GM18909 (cell line): ENCODE measurements around the gene FIBIN.

Source experiments
- ATAC-seq: cut with Tn5 transposase; IDR thresholded peaks from one replicate; pipeline ENCODE4 v1.9.1; 2021; ENCODE audit warnings: mild to moderate bottlenecking; ENCODE audit not compliant: unreplicated experiment, poor library complexity

Gene FIBIN

DNA sequence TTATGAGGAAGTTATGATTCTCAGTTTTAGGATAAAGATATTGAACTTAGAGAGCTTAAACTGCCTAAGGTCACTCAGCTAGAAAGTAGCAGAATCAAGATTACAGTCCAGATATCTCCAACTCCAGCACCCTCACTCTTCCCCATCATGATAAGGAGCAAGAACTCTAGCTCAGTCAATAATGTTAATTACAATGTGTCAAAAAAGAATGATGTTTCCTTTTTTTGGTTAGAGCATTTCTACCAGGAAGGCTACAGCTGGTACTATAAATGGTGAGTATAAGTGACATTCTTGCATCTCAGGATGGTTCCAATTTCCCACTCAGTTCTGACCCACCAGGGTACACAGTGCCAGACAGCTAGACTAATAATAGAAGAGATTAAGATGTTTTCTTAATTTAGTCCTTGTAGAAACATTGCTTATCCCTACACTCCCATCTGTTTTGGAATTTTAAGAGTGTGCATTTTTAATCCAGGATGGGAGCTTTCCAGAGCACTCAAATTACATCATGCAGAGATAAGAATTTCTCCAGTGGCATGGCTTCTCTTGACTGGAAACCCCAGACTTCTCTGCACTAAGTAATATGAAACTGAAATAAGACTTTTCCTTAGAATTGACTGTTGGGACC lies 25.1 kb downstream of the FIBIN start:
- no peak for ATAC-seq

DNA sequence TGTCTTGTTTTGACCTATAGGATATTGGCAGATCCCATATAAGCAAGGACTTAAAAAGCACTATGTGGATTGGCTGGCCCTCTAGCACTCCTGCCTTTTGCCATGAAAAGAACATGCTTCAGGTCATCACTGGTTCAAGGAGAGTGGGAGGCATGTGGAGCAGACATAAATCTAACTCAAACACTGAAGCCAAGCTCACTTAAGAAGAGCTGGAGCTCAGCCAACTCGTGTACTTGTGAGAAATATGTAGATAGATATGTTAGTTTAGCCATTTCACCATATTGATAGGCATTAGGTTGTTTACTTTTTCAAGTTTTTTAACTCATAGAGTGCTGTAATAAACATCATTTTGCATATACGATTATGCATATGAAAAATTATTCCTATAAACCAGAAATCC lies 26.8 kb downstream of the FIBIN start:
- no peak for ATAC-seq

DNA sequence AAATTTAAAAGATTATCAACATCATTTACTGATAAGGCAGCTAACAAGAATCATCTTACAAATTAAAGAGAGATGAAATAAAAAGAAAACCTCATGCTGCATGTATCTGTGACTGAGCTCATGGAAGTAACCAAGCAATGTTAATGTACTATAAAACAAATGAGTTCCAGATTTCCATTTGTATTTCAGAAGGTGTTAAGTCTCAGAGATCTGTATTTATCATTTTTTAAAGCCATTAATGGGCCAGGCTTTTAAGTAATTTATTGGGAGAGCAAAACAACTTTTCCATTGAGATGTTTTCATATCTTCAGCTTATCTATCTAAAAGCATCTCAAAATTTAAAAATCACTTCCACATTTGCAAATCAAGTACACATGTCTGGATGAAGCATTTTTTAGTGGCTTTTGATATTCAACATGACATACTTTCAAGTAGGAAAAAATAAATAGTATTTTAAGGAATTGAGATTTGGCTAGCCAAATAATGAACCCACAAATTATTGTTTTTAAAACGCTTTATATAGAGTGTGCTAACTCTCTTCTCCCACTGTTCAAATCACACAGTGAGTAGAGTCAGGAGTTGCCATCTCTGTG lies 28.8 kb downstream of the FIBIN start:
- no peak for ATAC-seq

DNA sequence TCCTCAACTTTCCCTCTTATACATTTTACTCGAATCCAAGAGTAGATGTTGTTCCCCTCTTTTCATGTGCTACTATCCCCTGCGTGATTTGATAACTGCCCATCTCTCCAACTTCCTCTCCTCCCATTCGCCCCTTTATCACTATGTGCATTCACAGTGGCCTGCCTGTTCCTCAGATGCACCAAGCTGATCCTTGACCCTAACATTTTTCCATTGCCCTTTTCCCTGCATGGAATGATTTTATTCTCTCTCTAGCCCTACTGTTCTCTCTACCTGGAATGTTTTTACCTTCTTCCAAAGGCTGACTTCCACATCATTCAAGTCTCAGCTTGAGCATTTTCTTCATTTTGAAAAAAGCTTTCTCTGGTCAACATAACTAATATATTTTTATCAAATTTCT lies 31.0 kb downstream of the FIBIN start:
- no peak for ATAC-seq

DNA sequence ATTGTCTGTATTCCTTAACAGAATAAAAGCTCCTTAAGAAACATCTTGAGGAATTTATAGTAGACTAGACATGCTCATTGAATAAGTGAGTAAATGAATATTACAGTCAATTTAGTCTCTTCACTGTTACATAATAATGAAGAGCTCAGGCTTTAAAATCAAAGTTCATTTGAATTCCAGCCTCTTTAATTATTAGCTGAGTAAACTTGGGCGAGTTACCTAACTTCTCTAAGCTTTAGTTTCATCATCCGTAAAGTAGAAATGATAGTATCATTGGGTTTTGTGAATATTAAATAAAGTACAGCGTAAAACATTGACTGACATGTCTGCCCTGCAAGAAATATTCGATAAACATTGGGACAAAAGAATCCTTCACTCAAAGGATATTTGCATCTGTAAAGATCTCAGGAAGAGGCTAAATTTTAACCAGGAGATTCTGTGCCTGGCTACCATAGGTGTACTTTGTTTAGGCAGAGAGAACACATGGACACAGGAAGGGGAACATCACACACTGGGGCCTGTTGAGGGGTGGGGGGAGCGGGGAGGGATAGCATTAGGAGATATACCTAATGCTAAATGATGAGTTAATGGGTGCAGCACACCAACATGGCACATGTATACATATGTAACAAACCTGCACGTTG lies 31.5 kb downstream of the FIBIN start:
- no peak for ATAC-seq

DNA sequence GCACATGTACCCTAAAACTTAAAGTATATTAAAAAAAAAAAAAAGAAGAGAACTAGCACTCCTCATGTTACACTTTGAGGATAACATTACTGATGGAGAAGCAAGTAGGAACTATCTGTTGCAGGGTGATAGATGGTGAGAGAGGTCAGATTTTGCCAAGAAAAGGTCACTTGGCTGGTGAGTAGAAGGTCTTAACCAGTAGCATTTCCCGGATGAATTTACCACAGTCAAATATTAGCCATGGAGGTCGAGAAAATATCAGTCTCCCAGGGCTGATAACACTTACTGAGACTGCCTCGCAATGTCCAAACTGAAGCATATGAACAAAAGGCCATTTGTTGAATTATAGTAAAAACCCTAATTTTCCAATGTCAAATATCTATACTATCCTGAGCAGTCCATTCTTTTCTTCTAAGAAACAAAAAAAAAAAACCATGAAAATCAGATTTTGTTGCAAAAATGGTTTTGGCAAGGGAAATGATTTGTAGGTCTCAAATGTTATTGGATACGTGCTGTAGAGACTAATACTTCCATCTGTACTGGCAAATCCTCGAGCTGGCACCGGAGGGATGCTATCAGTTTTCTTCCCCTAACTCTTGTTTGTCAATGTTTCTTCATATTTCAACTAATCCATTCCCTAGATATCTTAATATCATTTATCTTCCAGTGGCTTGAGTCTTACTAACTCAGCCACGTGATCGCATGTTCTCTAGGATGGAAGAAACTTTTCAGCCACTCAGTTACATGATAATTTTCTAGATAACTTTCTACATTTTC lies 32.2 kb downstream of the FIBIN start:
- no peak for ATAC-seq

DNA sequence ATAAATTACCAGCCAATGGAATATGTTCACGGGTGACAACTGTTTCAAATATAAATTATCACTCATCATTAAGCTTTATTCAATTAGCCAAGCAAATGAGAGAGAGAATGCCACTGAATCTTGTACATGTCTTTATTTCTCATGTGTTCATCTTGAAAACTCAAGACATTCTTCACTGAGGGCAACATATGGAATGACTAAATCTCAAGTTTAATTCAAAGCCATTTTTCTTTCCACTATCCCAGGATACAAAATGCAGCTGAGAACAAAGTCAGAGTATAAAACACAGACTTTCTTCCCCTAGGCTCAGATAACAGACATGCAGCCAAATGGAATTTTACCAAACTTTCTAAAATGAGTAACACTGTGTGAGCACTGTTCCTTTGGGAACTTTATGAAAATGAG lies 34.7 kb downstream of the FIBIN start:
- no peak for ATAC-seq

DNA sequence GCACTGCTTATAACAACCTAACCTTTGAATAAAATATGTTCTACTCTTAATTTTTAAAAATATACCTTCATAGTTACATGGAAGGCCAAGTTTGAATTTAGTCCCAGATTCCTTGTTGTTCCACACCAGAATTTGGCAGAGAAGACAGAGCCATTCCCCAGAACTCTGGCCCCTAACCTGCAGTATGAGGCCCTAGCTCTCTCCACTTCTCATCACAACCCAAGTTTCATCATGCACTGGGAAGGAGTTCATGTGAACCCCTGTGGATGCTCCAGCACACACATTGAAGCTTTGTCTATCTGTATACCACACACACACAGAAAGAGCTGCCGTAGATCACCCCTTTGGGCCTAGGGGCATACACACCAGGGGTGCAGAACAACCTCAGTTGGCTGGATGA lies 36.1 kb downstream of the FIBIN start:
- no peak for ATAC-seq

DNA sequence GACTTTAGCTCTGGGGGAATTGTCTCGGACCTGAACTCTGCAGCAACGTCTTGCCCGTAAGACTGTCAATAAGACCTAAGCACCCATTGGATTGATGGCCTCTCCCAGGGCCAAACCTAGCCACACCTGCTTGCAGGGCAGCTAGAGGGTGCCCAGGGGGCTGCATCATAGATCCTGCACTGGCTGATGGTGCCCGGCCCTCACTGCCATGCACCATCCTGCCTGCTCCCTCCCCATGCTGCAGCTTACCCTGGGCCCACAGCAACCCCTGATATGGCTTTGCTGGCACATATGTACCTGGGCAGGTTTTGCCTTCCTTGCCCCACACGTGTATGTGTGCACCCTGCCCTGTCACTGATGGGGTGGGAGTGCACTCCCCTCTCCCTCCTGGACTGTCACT lies 37.8 kb downstream of the FIBIN start:
- ATAC-seq, result no peak

DNA sequence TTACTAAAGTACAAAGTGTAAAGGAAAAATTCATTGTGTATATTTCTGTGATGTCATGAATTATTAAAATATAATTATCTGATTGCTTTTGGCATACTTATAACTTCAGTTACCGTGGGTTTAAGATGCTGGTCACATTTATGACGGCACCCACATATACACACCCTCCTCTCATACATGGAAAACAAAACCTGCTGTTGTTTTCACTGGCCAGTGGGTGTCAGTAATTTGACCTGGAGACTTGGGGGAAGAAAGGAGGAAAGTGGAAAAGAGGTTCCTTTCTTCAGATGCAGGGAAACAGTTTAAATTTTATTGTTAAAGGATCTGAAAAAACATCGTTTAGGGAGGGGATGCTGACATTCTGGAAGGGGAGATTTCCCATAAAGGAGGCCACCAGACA lies 46.0 kb downstream of the FIBIN start:
- ATAC-seq, result no peak

DNA sequence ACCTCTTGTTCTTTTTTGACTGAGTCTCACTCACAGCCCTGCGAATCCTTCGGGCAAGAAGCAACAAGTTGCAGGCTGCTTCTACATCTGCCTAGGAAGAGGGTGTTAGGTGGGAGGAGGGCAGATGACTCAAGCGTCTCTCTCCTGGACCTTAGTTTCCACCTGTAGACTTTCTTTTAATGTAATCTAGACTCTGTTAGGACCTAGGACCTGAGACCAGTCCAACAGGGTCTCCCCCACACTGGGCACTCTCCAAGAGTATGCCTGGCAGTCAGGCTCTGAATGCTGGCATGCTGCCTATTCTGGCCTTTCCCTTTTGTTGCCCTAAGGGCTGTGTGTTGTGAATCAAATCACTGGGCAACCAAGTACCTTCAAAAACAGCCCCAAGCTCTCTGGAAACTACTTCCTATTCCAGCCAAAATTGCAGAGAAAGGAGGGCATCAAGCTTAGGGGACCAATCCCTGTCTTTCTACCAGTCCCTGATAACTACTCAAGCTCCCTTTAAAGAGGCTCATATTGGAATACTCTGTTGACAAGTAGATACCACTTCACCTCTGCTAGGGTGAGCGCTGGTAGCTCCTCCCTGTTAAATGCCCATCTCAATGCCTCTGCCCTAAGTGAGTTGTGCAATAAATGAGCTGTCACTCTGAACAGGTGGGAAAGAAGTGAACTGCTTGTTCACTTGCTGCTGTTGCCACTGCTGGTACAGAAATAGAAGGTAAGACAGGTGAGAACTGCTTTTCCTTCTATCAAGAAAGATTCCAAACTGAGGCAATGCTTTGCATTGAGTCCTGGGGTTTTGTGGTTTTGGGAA lies 46.6 kb downstream of the FIBIN start, which contains the start of gene BBOX1:
Gene BBOX1, plus strand, starts transcription at position 514 of the 814 bp plus-strand sequence. CDS start 14,616 bp downstream, outside the sequence.
- no peak for ATAC-seq

DNA sequence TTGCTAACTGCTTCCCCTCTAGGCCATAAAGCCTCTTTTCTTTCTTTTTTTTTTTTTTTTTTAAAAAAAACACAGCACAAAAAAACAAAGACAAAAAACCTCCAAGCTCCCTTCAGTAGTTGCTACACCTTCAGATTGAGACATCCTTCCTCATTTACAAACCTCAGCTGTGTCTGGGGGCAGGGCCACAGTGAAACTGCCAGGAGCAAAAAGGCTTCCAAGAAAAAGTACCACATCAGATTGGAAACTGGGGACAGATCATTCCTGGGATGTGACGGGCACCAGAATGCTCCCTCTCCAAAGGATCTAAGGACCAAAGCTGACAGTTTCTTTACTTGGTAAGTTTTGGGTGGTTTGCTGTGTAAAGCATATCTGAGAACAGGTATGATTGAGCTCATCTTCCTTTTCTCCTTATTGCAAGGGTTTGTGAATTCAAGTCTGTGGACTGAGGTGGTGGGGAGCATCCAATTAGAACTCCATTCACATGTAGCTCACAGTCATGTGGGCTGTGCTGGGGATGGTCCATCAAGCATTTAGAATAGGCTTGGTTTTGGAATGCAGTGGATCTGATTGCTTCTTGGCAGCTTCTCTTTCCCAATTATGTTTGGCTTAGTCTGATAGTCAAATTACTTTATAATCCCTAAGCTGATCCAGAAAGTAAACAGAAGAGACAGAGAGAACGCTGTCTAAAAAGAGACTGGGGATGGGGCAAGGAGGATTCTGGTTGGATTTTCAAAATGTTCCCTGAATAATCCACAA lies 47.4 kb downstream of the FIBIN start:
- ATAC-seq, result no peak
